DOHH2 (cell line): ENCODE measurements around the gene URGCP.

Experiments used
- CTCF ChIP-seq: fragments of 200-600 bp; sonication (generic); IDR thresholded peaks from one replicate; pipeline ENCODE4 v1.5.1; 2014; ENCODE audit warnings: antibody characterized with exemption, mild to moderate bottlenecking, low read depth, low read length; ENCODE audit not compliant: poor library complexity, severe bottlenecking
- EZH2phosphoT487 ChIP-seq: fragments of 200-600 bp; sonication (generic); IDR thresholded peaks from 2 replicates; pipeline ENCODE4 v1.6.1; 2017; ENCODE audit warnings: borderline replicate concordance, mild to moderate bottlenecking, antibody characterized with exemption, low read length, moderate library complexity, mixed read lengths

DNA sequence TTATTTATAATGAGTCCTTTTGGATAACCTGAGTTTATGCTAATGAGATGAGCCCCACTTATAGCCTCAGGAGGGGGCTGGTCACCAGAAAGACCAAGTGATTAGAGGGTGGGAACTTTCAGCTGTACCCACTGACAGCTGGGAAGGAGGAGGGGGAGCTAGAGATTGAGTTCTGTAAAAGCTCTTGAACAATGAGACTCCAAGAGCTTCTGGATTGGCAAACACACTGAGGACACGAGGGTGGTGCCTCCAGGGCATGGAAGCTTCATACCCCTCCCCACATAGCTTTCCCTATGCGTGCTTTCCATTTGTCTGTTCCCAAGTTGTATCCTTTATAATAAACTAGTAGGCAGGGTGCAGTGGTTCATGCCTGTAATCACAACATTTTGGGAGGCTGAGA lies 57.3 kb downstream of the URGCP start:
- TF ChIP-seq CTCF (no peak), EZH2phosphoT487 (no peak)
